Esophagus squamous epithelium (tissue), 5 donors: ENCODE measurements around the gene KIAA1671. TPM values are rescaled to one million over a fixed set of nuclear protein-coding genes. Genes with fewer than 3 reads are reported as not detected.

ENCODE experiments used
- DNase-seq: peaks from one replicate; lab custom pipeline; 2025; lab: John Stamatoyannopoulos, UW
- H3K27ac ChIP-seq, 4 donors: fragments of 200-600 bp; sonication (generic); one replicate each; pipeline ENCODE4 v1.5.1; 2016 to 2019; ENCODE audit warnings: mild to moderate bottlenecking in 1 of 4
- H3K27me3 ChIP-seq, 4 donors: fragments of 200-600 bp; sonication (generic); 1 replicate in 3 of 4; 2 replicates in 1 of 4; pipeline versions ENCODE4 v1.5.1 to v1.6.0; 2017 to 2021; ENCODE audit warnings: antibody characterized with exemption in 1 of 4
- H3K36me3 ChIP-seq, 3 donors: fragments of 200-600 bp; sonication (generic); one replicate each; pipeline ENCODE4 v1.5.1; 2016 to 2019
- H3K4me1 ChIP-seq, 3 donors: fragments of 200-600 bp; sonication (generic); one replicate each; pipeline ENCODE4 v1.5.1; 2017 to 2019
- H3K4me3 ChIP-seq, 4 donors: fragments of 200-600 bp; sonication (generic); 1 replicate in 3 of 4; 2 replicates in 1 of 4; pipeline ENCODE4 v1.5.1; 2016 to 2019; ENCODE audit warnings: mild to moderate bottlenecking in 2 of 4, moderate library complexity in 1 of 4
- H3K9me3 ChIP-seq, 3 donors: fragments of 200-600 bp; sonication (generic); one replicate each; pipeline ENCODE4 v1.5.1; 2016 to 2019
- CTCF ChIP-seq, 6 experiments: fragments of 450-650 bp in 4 of 6; fragments of 200-600 bp in 2 of 6; sonication (generic) in 2 of 6; IDR thresholded peaks; one replicate each; pipeline ENCODE4 v1.5.1; 2016 to 2019; ENCODE audit warnings: antibody characterized with exemption in 6 of 6, mild to moderate bottlenecking in 4 of 6, moderate library complexity in 4 of 6
- POLR2A ChIP-seq, 4 donors: fragments of 450-650 bp; IDR thresholded peaks; one replicate each; pipeline ENCODE4 v1.6.1; 2017; ENCODE audit warnings: antibody characterized with exemption in 4 of 4, mild to moderate bottlenecking in 4 of 4, moderate library complexity in 3 of 4
- WGBS, 2 donors: methylation state at CpG; one replicate each; pipeline ENCODE4 v1.1.5; 2018; 5-methylcytosine and 5-hydroxymethylcytosine counted together
- intact Hi-C: fragments of 100-400 bp; cut with DNase I; formaldehyde crosslinking; loops from one replicate; pipeline ENCODE4 v1.15.0; 2022
- total RNA-seq, 4 donors: library from RNA; depleted of rRNA; stranded (reverse); fragments of >200 nt; gene quantifications; one replicate each; pipeline ENCODE4 v1.1.0, GENCODE V29; 2016
- donor health status: DM: yes; HTN: yes; CAD: no.

KIAA1671 gene
- total RNA-seq, 4 donors from 2014 or later = 43.1 to 73.2 (median 47.5) TPM

GRCh38 chr22:25137577-25138525 lies 185.3 kb downstream of the KIAA1671 start:
- Histone ChIP-seq H3K27ac (peak overlapping the region; percentile 49 to 89 (median 80)), H3K4me1 (peaks cover 28 to 84% (median 55%) of the 10 kb centered on the region in 3 donors), H3K36me3 (peaks cover 0 to 23% (median 0%) of the 10 kb centered on the region in 3 donors), H3K4me3 (no peak overlapping the region), H3K9me3 (peaks cover 0 to 4% (median 0%) of the 10 kb centered on the region in 3 donors), H3K27me3 (no peaks in the 10 kb centered on the region)
- DNase-seq = no peak
- TF ChIP-seq POLR2A (IDR thresholded peaks at IDR 0.05) (no peak), CTCF (IDR thresholded peaks at IDR 0.05) (no peak)
- intact Hi-C loops = no loop called here
- 59 to 60% methylated on average over 6 of the region's 6 CpGs for WGBS, 2 donors

- Histone ChIP-seq H3K4me1 (peaks cover 22 to 83% (median 45%) of the 10 kb centered on the region in 3 donors), H3K27ac (peak overlapping the region in 2 of 4 donors; percentile 79 to 89), H3K4me3 (no peak overlapping the region), H3K27me3 (no peaks in the 10 kb centered on the region), H3K36me3 (peaks cover 0 to 26% (median 0%) of the 10 kb centered on the region in 3 donors), H3K9me3 (peaks cover 0 to 4% (median 0%) of the 10 kb centered on the region in 3 donors)
- 0 to 10% methylated on average over 1 to 2 of the region's 2 CpGs for WGBS, 2 donors
- DNase-seq = no peak
- intact Hi-C loops = no loop called here
- TF ChIP-seq CTCF (IDR thresholded peaks at IDR 0.05) = no peak
- TF ChIP-seq POLR2A (IDR thresholded peaks at IDR 0.05) = no peak
Measured at GRCh38 chr22:25139062-25139461, 186.5 kb downstream of the KIAA1671 start.

- H3K9me3 ChIP-seq = peaks cover 0 to 4% (median 0%) of the 10 kb centered on the region in 3 donors
- no peaks in the 10 kb centered on the region for H3K27me3 ChIP-seq
- no peak for TF ChIP-seq CTCF (IDR thresholded peaks at IDR 0.05)
- no peak for TF ChIP-seq POLR2A (IDR thresholded peaks at IDR 0.05)
- intact Hi-C loops = no loop called here
- no peak overlapping the region for H3K4me3 ChIP-seq
- H3K4me1 ChIP-seq = peaks cover 2 to 83% (median 43%) of the 10 kb centered on the region in 3 donors
- H3K27ac ChIP-seq = no peak overlapping the region
- 74% methylated on average over 7 of the region's 7 CpGs; no CpG with 5 or more reads in 1 of the 2 donors for WGBS, 2 donors
- peaks cover 0 to 26% (median 0%) of the 10 kb centered on the region in 3 donors for H3K36me3 ChIP-seq
- no peak for DNase-seq
Measured at GRCh38 chr22:25142102-25142501, 189.6 kb downstream of the KIAA1671 start.

DNA sequence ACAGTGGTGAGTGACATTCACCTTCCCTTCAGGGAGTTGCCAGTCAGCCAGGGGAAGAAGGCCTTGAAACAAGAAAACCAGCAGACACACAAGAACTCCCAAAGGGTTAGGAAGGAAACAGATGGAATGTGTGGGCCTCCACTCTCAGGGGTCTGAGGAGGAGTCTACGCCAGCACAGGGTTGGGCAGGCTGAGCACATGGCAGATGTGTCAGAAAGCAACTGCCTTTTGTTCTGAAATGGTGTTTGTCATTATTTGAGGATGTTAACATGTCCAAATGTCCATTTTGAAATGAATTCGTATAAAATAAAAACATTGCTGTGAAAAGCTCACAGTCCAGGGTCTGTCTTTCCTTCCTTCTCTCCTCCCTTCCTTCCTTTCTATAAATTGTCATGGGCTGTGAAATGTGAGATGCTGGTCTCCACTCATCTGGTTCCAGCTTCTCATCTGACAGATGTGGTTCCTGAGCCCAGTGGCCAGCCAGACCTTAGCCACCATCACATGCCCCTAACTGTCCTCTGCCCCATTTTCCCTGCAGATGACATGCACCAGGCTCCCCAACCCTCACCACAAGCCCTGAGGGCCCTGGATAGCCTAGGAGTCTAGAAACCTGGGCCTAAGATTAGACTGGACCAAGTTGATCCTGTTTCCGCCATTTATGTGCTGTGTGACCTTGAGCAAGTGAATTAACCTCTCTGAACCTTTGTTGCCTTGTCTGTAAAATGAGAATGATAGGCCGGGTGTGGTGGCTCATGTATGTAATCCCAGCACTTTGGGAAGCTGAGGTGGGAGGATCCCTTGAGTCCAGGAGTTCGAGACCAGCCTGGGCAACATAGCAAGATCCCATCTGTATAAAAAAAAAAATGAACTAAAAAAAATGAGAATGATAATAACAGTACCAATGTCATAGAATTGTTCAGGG lies 190.9 kb downstream of the KIAA1671 start:
- TF ChIP-seq CTCF (IDR thresholded peaks at IDR 0.05) (no peak), POLR2A (IDR thresholded peaks at IDR 0.05) (no peak)
- intact Hi-C loops = no loop called here
- H3K9me3 ChIP-seq = no peaks in the 10 kb centered on the region
- H3K27me3 ChIP-seq = no peaks in the 10 kb centered on the region
- peaks cover 0 to 22% (median 0%) of the 10 kb centered on the region in 3 donors for H3K36me3 ChIP-seq
- no peak overlapping the region for H3K4me3 ChIP-seq
- WGBS, 2 donors = 80% methylated on average over 5 of the region's 5 CpGs
- H3K4me1 ChIP-seq = peaks cover 10 to 83% (median 44%) of the 10 kb centered on the region in 3 donors
- H3K27ac ChIP-seq = peak overlapping the region in 2 of 4 donors; percentile 17 to 34
- no peak for DNase-seq
